G401.6 (cell line): ENCODE results near the gene ECT2.

ENCODE experiments used
- FAIRE-seq: peaks from 2 replicates; lab custom pipeline; 2012; peaks lifted over from hg19 to GRCh38; lab: Jason Lieb, UNC

ECT2 gene

DNA sequence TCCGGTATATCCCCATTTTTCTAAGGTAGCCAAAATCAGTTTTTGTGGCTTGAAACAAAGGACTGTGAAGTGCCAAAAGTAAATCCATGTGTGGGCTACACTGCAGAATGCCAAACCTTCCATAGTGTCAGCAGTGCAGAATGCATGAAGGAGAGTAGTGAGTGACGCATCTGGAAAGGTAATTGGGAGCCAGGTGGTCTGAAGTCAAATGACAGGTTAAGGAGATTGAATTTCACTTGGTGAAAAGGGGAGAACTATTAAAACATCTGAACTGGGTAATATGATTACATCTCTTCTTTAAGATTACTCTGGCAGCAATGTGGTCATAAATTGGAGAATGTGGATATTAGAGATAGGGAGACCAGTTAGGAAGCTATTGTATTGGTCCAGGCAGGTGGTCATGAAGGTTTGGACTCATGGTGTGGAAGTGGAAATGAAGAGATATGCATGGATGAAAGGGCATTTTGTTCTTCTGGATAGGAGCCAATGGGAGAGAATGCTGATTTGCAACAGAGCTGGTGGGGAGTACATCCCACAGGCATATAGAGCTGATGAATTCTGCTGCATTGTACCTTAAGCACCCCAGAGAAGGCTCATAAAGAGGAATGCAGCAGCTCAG lies 118.2 kb downstream of the ECT2 start:
- no peak for FAIRE-seq

DNA sequence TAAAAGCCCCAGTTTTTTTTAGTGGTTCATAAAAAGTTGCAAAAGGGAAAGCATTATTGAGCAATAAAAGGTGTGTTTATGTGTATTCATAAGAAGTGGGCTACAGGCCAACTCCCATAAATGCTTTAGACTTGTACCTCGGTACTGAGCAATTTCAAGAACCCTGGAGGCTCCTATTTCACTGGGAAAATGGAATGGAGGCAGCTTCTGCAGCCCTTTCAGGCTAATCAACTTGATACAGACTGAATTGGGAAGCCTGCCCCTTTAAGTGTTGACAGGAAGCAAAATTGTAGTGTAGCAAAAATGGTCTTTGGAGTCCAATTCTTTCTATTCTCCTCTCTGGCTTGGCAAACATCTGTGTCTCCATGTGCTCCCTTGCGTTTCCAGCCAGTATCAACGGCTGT lies 118.8 kb downstream of the ECT2 start:
- no peak for FAIRE-seq

DNA sequence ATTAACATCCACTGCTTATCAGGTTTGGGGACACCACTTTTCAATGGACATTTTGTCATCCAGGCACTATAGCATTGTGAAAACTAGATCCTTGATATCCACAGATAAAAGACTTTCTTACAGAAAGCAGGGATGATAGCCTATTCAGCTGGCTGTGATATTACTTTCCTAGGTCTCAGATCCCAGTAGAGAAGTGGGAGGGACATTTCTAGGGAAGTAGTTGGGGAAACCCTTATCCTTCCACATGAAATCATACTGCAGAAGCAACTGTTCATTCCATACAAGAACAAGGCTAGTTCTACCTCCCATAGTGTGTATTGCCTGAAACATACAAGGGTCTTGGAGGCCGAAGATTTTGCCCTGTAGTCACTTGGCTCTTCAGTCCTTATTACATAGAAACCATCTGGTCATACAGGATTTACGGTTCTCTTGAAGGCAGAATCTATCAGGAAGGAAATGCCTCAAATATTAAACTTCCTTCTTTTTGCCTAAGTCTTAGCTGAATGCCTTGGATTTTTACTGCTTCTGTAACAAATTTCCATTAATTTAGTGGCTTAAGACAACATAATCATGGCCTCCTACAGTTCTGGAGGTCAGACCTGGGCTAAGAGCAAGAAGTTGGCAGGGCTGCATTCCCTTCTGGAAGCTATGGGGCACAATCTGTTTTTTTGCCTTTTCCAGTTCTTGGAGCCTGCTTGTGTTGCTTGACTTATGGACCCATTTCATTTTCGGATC lies 119.4 kb downstream of the ECT2 start:
- FAIRE-seq, result no peak
